DND-41 (cell line): ENCODE data around the gene SEC61A2.

Experiments used
- EZH2 ChIP-seq: IDR thresholded peaks from 3 replicates; pipeline ENCODE4 v1.6.1; 2012; ENCODE audit warnings: borderline replicate concordance, low read depth, mild to moderate bottlenecking, moderate library complexity, low read length, inconsistent platforms; ENCODE audit not compliant: severe bottlenecking
- TF ChIP-seq, protein P1 (sequence below): IDR thresholded peaks from 2 replicates; pipeline ENCODE4 v1.5.1; 2012; ENCODE audit warnings: borderline replicate concordance, low read length, moderate library complexity, mild to moderate bottlenecking; ENCODE audit not compliant: poor library complexity, severe bottlenecking; ENCODE audit errors: extremely low read depth

DNA sequence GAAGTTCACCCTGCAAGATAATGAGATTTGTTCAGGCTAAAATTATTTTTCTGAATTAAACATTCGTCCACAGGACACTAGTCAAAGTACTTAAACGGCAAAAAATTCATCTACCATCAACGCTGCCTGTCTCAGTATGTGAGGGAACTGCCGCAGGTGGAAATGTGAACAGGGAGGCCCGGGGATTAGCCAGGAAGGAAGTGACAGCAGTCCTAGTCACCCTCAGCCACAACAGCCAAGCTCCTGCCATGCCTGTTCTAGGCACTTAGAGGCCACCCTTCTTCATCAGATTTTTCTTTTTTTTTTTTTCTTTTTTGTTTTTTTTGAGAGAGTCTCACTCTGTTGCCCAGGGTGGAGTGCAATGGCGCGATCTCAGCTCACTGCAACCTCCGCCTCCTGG lies 56.8 kb downstream of the SEC61A2 start:
- TF ChIP-seq, protein P1, sequence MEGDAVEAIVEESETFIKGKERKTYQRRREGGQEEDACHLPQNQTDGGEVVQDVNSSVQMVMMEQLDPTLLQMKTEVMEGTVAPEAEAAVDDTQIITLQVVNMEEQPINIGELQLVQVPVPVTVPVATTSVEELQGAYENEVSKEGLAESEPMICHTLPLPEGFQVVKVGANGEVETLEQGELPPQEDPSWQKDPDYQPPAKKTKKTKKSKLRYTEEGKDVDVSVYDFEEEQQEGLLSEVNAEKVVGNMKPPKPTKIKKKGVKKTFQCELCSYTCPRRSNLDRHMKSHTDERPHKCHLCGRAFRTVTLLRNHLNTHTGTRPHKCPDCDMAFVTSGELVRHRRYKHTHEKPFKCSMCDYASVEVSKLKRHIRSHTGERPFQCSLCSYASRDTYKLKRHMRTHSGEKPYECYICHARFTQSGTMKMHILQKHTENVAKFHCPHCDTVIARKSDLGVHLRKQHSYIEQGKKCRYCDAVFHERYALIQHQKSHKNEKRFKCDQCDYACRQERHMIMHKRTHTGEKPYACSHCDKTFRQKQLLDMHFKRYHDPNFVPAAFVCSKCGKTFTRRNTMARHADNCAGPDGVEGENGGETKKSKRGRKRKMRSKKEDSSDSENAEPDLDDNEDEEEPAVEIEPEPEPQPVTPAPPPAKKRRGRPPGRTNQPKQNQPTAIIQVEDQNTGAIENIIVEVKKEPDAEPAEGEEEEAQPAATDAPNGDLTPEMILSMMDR, result no peak
- no peak for TF ChIP-seq EZH2
